ENCODE data around the gene EXOSC10. TPM values are rescaled to one million over a fixed set of nuclear protein-coding genes. Genes with fewer than 3 reads are reported as not detected.
A peak's percentile ranks its signal among the peaks of the same experiment; 100 is the strongest.

The EXOSC10 gene
- total and polyA plus RNA-seq, 9 of the 15 experiments (the other 6 are each of a cell fraction or from before 2014, with no cell fraction given) = 23.4 to 150 (median 105) TPM

DNA sequence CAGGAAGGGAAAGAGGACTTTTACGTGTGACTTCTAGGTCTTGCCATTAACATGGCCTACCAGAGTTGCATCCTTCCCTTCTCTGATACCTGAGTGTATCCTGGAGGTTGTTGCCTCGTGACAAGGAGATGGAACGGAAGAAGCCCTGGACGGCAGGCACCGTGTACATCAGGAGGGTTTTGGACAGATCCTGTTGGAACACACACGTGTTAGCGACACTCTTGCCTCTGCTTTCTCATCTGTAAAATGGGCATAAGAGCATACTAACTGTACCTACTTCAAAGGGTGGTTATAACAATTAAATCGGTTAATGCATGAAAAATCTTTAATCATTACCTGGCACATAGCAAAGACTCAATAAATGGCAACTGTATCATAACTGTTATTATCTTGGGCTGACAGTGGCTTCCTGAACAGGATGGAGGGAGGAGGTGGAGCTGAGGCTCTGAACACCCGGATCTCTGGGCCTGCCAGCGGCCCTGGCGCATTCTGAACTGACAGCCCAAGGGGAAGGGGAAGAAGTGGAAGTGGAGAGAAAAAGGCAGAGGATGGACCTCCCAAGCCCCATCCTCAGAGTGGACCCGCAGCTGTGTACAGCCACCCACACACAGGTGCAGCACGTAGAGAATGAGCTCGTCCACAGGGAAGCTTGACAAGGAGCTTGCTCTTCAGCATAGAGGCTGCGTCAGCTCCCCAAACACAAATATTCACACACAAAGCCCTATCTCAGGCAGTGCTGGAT is 30.2 kb upstream of the EXOSC10 start:
- POLR2A ChIA-PET = interaction anchor here (0.6 to 1.4 kb wide), 5 partner anchors 10 to 121 kb away, joined by 3 to 6 read pairs (median 4); partner anchors contain the start of gene EXOSC10
- intact Hi-C loops (cut with micrococcal nuclease) = no loop called here
- FAIRE-seq = no peak

More for the DNA sequence above, 30.2 kb upstream of the EXOSC10 start:
- WGBS (ENCODE audit: insufficient coverage, low coverage, missing lambda C conversion rate) = 91% methylated on average over 15 of the region's 15 CpGs
- no peak overlapping the region for H3K9ac ChIP-seq (ENCODE audit: insufficient read depth in 1 of 2, low read depth in 2 of 2, low read length in 2 of 2)
- no peak overlapping the region for H2AFZ ChIP-seq (ENCODE audit: low read depth, low read length)
- H3K4me3 ChIP-seq = no peak overlapping the region
- no peak for DNase-seq (ENCODE audit: extremely low read depth in 1 of 4, low spot score in 3 of 4)
- no peaks in the 10 kb centered on the region for H3K79me2 ChIP-seq (ENCODE audit: control insufficient read depth, insufficient read depth, low read length)
- H3K4me1 ChIP-seq (replicated peaks in 1 of 2; ENCODE audit: control insufficient read depth in 2 of 2, insufficient read depth in 2 of 2, low read length in 2 of 2) = peaks cover 0 to 4% of the 10 kb centered on the region in 2 experiments; a peak in 2 of 5 replicates
- no peaks in the 10 kb centered on the region for H3K27me3 ChIP-seq (ENCODE audit: control insufficient read depth in 2 of 2, insufficient read depth in 2 of 2, low read length in 2 of 2)
- in situ Hi-C loops (cut with MboI) = no loop called here
- no peaks in the 10 kb centered on the region for H3K9me3 ChIP-seq (replicated peaks; ENCODE audit: control insufficient read depth, insufficient read depth, low read depth, low read length)
- peaks cover 95% of the 10 kb centered on the region for H3K36me3 ChIP-seq (ENCODE audit: control insufficient read depth, insufficient read depth, low read length)
- CTCF ChIA-PET (ENCODE audit: low intra/inter-chr PET ratio) = no interaction called here
- H3K4me2 ChIP-seq (ENCODE audit: insufficient read depth, low read length) = no peak overlapping the region
- H3K9me1 ChIP-seq (ENCODE audit: control insufficient read depth, insufficient read depth, low read length) = no peaks in the 10 kb centered on the region
- ATAC-seq = no peak
- no TSS peak for BruUV-seq (replicated peaks)
- TF ChIP-seq RBM25 (IDR thresholded peaks at IDR 0.05; ENCODE audit: low read depth, low read length, severe bottlenecking) (peak; percentile 77), BCOR (IDR thresholded peaks at IDR 0.05) (peak; percentile 43; the same call in 1 of the 2 replicates), CCNT2 (IDR thresholded peaks at IDR 0.05; ENCODE audit: borderline replicate concordance, extremely low read depth, insufficient read length, low read depth, low read length) (no peak), KHSRP (IDR thresholded peaks at IDR 0.05) (no peak)
- TF ChIP-seq, protein P1, sequence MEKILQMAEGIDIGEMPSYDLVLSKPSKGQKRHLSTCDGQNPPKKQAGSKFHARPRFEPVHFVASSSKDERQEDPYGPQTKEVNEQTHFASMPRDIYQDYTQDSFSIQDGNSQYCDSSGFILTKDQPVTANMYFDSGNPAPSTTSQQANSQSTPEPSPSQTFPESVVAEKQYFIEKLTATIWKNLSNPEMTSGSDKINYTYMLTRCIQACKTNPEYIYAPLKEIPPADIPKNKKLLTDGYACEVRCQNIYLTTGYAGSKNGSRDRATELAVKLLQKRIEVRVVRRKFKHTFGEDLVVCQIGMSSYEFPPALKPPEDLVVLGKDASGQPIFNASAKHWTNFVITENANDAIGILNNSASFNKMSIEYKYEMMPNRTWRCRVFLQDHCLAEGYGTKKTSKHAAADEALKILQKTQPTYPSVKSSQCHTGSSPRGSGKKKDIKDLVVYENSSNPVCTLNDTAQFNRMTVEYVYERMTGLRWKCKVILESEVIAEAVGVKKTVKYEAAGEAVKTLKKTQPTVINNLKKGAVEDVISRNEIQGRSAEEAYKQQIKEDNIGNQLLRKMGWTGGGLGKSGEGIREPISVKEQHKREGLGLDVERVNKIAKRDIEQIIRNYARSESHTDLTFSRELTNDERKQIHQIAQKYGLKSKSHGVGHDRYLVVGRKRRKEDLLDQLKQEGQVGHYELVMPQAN (IDR thresholded peaks at IDR 0.05; ENCODE audit: borderline replicate concordance) = no peak
- no peaks in the 10 kb centered on the region for H4K20me1 ChIP-seq (replicated peaks; ENCODE audit: control insufficient read depth, insufficient read depth, low read length)
- H3K27ac ChIP-seq (ENCODE audit: extremely low read depth, low read depth, low read length) = no peak overlapping the region

All from K562 (cell line).